Epithelial cell of esophagus (primary cell): ENCODE data around the gene SLC12A9.
A peak's percentile ranks its signal among the peaks of the same experiment; 100 is the strongest.

Source experiments
- DNase-seq: peaks from one replicate; pipeline ENCODE4 v3.0.0; 2010; ENCODE audit warnings: low read depth
- H3K4me3 ChIP-seq: 2 replicates; pipeline ENCODE4 v1.5.1; 2011; ENCODE audit warnings: mild to moderate bottlenecking, low read length, control low read depth
- TF ChIP-seq, protein P1 (sequence below): IDR thresholded peaks from 2 replicates; pipeline ENCODE4 v1.5.1; 2011; ENCODE audit warnings: low read depth, mild to moderate bottlenecking, low read length, control low read depth, inconsistent platforms; ENCODE audit not compliant: insufficient read depth; ENCODE audit errors: missing control alignments

The SLC12A9 gene

DNA sequence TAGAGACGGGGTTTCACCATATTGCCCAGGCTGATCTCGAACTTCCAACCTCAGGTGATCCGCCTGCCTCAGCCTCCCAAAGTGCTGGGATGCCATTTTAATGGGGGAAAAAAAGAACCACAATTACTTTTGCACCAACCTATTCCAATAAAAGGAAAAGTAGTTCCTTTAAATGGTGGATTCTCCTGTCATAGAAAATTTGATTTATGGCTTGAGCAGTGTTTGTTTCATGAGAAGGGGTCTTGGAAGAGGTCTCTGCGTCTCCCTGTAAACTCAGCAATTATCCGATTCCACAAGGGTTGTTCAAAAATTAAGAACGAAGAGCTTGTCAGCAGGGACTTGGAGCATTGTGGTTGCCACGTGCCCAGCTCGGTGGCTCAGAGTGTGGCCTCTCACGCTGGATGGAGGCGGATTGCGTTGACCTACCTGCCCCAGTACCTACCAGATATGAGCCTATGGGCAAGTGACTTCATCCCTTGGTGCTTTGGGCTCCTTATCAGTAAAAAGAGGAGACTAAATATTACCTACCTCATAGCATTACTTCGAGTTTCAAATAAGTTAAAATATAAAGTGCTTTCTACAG, 11.8 kb downstream of the SLC12A9 start:
- DNase-seq: no peak
- H3K4me3 ChIP-seq: no peak overlapping the region
- TF ChIP-seq, protein P1, sequence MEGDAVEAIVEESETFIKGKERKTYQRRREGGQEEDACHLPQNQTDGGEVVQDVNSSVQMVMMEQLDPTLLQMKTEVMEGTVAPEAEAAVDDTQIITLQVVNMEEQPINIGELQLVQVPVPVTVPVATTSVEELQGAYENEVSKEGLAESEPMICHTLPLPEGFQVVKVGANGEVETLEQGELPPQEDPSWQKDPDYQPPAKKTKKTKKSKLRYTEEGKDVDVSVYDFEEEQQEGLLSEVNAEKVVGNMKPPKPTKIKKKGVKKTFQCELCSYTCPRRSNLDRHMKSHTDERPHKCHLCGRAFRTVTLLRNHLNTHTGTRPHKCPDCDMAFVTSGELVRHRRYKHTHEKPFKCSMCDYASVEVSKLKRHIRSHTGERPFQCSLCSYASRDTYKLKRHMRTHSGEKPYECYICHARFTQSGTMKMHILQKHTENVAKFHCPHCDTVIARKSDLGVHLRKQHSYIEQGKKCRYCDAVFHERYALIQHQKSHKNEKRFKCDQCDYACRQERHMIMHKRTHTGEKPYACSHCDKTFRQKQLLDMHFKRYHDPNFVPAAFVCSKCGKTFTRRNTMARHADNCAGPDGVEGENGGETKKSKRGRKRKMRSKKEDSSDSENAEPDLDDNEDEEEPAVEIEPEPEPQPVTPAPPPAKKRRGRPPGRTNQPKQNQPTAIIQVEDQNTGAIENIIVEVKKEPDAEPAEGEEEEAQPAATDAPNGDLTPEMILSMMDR: no peak

DNA sequence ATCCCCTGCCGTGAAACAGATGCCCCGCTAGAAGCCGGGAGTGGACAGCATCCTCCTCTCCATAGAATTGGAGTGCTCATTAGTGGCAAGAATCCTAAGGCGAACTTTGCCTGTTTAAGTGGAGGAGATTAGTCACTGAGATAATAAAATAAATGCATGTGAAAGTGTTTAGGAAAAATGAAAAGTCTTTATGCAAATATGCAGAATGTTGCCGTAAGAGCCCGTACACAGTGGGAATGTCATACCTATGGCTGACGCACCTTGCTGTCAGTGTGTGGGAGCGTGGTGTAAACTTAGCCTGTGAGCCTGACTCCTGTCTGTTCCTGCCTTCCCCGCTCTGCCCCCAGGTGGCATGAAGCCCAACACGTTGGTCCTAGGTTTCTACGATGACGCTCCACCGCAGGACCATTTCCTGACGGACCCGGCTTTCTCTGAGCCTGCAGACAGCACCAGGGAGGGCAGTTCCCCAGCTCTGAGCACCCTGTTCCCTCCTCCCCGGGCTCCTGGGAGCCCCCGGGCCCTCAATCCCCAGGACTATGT, 12.9 kb downstream of the SLC12A9 start:
- TF ChIP-seq, protein P1: peak; percentile 47
- DNase-seq: peak; percentile 99
- peak overlapping the region; percentile 81 for H3K4me3 ChIP-seq

DNA sequence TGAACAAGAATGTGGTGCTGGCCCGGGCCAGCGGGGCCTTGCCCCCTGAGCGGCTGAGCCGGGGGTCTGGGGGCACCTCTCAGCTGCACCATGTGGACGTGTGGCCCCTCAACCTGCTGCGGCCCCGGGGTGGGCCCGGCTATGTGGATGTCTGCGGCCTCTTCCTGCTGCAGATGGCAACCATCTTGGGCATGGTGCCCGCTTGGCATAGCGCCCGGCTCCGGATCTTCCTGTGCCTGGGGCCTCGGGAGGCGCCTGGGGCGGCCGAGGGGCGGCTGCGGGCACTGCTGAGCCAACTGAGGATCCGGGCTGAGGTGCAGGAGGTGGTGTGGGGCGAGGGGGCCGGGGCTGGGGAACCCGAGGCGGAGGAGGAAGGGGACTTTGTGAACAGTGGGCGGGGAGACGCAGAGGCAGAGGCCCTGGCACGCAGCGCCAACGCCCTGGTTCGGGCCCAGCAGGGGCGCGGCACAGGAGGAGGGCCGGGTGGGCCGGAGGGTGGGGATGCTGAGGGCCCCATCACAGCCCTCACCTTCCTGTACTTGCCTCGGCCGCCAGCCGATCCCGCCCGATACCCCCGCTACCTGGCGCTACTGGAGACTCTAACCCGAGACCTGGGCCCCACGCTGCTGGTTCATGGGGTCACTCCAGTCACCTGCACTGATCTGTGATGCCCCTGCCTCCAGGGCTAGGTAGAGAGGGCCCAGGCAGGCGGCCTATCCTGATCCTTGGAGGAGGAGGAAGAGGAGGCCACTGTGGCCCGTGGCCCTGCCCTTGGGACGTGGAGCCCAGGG, 13.6 kb downstream of the SLC12A9 start:
- TF ChIP-seq, protein P1: no peak
- H3K4me3 ChIP-seq: peak overlapping the region; percentile 81
- DNase-seq: peak; percentile 71

DNA sequence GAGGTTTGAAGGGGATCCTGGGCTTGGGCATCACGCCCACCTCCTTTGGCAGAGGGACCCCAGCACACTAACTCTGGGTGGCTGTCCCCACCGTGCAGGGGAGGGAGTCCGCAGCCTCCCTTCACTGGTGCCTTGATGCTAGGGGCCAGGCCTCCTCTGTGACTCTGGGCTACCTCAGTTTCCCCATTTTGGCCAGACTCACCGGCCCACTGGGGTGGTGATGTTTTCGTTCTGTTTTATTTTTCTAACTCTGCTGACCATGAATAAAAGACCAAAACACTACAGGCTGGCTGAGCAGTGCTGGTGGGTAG, 14.2 kb downstream of the SLC12A9 start:
- DNase-seq: no peak
- peak overlapping the region; percentile 81 for H3K4me3 ChIP-seq
- TF ChIP-seq, protein P1: no peak

DNA sequence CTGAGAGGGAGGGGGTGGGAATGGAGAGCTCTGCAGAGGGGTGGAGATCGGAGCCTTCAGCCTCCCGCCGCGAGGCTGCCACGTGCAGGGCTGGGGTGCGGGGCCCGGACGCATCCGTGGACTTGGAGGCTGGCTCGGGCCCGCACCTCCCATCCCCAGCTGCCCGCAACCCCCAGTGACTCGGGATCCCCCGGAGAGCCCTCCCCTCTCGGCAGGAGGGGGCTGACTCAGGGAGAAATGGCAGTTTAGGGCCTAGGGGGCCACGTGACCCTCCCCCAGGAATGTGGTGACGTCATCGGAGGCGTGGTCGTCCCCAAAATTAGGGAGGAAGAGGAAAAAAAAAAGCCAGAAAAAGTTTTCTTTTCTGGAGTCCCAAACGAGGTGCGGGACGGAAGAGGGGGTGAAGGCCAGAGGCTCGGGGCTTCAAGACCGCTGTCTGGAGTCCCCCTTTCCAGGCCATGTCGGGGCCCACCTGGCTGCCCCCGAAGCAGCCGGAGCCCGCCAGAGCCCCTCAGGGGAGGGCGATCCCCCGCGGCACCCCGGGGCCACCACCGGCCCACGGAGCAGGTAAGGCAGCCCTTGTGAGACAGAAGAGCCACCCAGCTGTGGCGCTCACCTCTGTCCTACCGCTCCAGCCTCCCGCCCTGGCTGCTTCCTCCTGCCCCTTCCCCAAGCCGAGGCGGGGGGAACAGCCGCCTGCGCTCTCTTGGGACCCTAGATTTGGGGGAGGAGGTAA, 14.7 kb downstream of the SLC12A9 start, which contains the start of gene TRIP6:
TSS of gene TRIP6 (plus strand) at position 348 of the 736 bp plus-strand sequence. CDS start at position 459, 111 bp downstream.
- TF ChIP-seq, protein P1: no peak
- DNase-seq: peak; percentile 82
- peak within 1 kb of the TSS; percentile 81 for H3K4me3 ChIP-seq

DNA sequence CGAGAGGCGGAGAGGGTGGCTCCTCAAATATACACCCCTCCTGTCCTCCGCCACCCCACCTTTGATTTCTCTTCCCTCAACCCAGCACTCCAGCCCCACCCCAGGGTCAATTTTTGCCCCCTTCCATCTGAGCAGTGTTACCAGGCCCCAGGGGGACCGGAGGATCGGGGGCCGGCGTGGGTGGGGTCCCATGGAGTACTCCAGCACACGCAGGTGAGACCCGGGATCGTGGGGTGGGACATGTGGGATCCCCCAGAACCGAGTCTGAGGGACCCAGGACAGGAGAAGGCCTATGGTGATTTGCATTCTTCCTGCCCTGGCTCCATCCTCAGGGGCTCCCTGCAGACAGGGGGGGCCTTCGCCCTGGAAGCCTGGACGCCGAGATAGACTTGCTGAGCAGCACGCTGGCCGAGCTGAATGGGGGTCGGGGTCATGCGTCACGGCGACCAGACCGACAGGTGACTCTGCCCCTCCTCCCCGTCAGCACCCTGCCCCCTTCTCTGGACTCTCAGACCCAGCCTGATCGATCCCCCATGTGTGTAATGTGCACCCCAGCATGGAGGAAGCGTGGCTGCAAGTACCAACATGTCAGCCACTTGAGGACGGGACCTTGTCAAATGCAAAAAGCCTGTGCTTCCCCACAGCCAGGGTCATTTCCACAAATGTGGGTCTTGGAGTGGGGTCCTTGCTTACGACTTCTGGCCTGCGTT, 15.4 kb downstream of the SLC12A9 start:
- DNase-seq: peak; percentile 54
- TF ChIP-seq, protein P1: no peak
- H3K4me3 ChIP-seq: peak overlapping the region; percentile 81
